ENCODE measurements around the gene HOXD3. TPM values are rescaled to one million over a fixed set of nuclear protein-coding genes. Genes with fewer than 3 reads are reported as not detected.

Gene HOXD3
- total RNA-seq, 2 donors from 2014 or later, result not detected

- ATAC-seq, result no peak
- no peak for DNase-seq (ENCODE audit: low spot score in 2 of 2)
- no peak overlapping the region for H3K27ac Mint-ChIP-seq
- H3K36me3 Mint-ChIP-seq, result peaks cover 18% of the 10 kb centered on the region in 2 donors
- H3K9me3 Mint-ChIP-seq, result no peaks in the 10 kb centered on the region
Measured at GRCh38 chr2:176189681-176190641, 32.9 kb downstream of the HOXD3 start.

- Mint-ChIP-seq H3K27ac (no peak overlapping the region), H3K36me3 (peaks cover 6 to 8% of the 10 kb centered on the region in 2 donors), H3K9me3 (no peaks in the 10 kb centered on the region)
- no peak for ATAC-seq
- DNase-seq (ENCODE audit: low spot score in 2 of 2), result no peak
Measured at GRCh38 chr2:176192351-176192750, 35.2 kb downstream of the HOXD3 start.

- Mint-ChIP-seq H3K36me3 (peaks cover 0 to under 1% of the 10 kb centered on the region in 2 donors), H3K27ac (no peak overlapping the region), H3K9me3 (no peaks in the 10 kb centered on the region)
- no peak for DNase-seq (ENCODE audit: low spot score in 2 of 2)
- no peak for ATAC-seq
Measured at GRCh38 chr2:176193048-176193447, 35.9 kb downstream of the HOXD3 start.

GRCh38 chr2:176199902-176200301 lies 42.8 kb downstream of the HOXD3 start:
- DNase-seq (ENCODE audit: low spot score in 2 of 2), result no peak
- ATAC-seq, result no peak
- H3K36me3 Mint-ChIP-seq, result no peaks in the 10 kb centered on the region
- no peak overlapping the region for H3K27ac Mint-ChIP-seq
- H3K9me3 Mint-ChIP-seq, result no peaks in the 10 kb centered on the region

- Mint-ChIP-seq H3K36me3 (no peaks in the 10 kb centered on the region), H3K27ac (no peak overlapping the region), H3K9me3 (no peaks in the 10 kb centered on the region)
- ATAC-seq (no peak), DNase-seq (ENCODE audit: low spot score in 2 of 2) (no peak)
Measured at GRCh38 chr2:176200971-176201370, 43.9 kb downstream of the HOXD3 start.

GRCh38 chr2:176202491-176202890 lies 45.4 kb downstream of the HOXD3 start:
- Mint-ChIP-seq H3K36me3 (no peaks in the 10 kb centered on the region), H3K27ac (no peak overlapping the region), H3K9me3 (no peaks in the 10 kb centered on the region)
- DNase-seq (ENCODE audit: low spot score in 2 of 2) (no peak), ATAC-seq (no peak)

- no peak for ATAC-seq
- Mint-ChIP-seq H3K27ac (no peak overlapping the region), H3K9me3 (no peaks in the 10 kb centered on the region), H3K36me3 (no peaks in the 10 kb centered on the region)
- DNase-seq (ENCODE audit: low spot score in 2 of 2), result no peak
Measured at GRCh38 chr2:176205126-176205525, 48.0 kb downstream of the HOXD3 start.

- ATAC-seq, result no peak
- Mint-ChIP-seq H3K36me3 (no peaks in the 10 kb centered on the region), H3K27ac (no peak overlapping the region), H3K9me3 (no peaks in the 10 kb centered on the region)
- DNase-seq (ENCODE audit: low spot score in 2 of 2), result no peak
Measured at GRCh38 chr2:176206136-176206535, 49.0 kb downstream of the HOXD3 start.

GRCh38 chr2:176206682-176207081 lies 49.6 kb downstream of the HOXD3 start:
- DNase-seq (ENCODE audit: low spot score in 2 of 2), result no peak
- no peak overlapping the region for H3K27ac Mint-ChIP-seq
- no peaks in the 10 kb centered on the region for H3K36me3 Mint-ChIP-seq
- no peaks in the 10 kb centered on the region for H3K9me3 Mint-ChIP-seq
- no peak for ATAC-seq

- no peaks in the 10 kb centered on the region for H3K9me3 Mint-ChIP-seq
Measured at GRCh38 chr2:176211110-176211509, 54.0 kb downstream of the HOXD3 start.

GRCh38 chr2:176212276-176212675 lies 55.2 kb downstream of the HOXD3 start:
- Mint-ChIP-seq H3K9me3 (no peaks in the 10 kb centered on the region), H3K27ac (no peak overlapping the region), H3K36me3 (no peaks in the 10 kb centered on the region)
- no peak for DNase-seq (ENCODE audit: low spot score in 2 of 2)
- no peak for ATAC-seq

More at GRCh38 chr2:176211110-176211509, 54.0 kb downstream of the HOXD3 start:
- DNase-seq (ENCODE audit: low spot score in 2 of 2) (no peak), ATAC-seq (no peak)
- Mint-ChIP-seq H3K36me3 (no peaks in the 10 kb centered on the region), H3K27ac (no peak overlapping the region)

- DNase-seq (ENCODE audit: low spot score in 2 of 2) (no peak), ATAC-seq (no peak)
- no peaks in the 10 kb centered on the region for H3K36me3 Mint-ChIP-seq
- no peaks in the 10 kb centered on the region for H3K9me3 Mint-ChIP-seq
- H3K27ac Mint-ChIP-seq, result no peak overlapping the region
Measured at GRCh38 chr2:176213406-176213805, 56.3 kb downstream of the HOXD3 start.

Other genes with a start within 250 kb of the HOXD3 start
- 10 to 100 TPM; 35.7 to 37.2 TPM for gene LNPK, start 155.0 kb upstream of the HOXD3 start, total RNA-seq
- gene EVX2, start 73.3 kb upstream of the HOXD3 start, total RNA-seq, result not detected
- not detected for gene HOXD13, start 64.6 kb upstream of the HOXD3 start, total RNA-seq
- gene HOXD12, start 57.5 kb upstream of the HOXD3 start, total RNA-seq, result not detected
- gene HOXD11, start 50.0 kb upstream of the HOXD3 start, total RNA-seq, result not detected
- not detected for gene HOXD10, start 40.5 kb upstream of the HOXD3 start, total RNA-seq
- not detected for gene HOXD9, start 34.6 kb upstream of the HOXD3 start, total RNA-seq
- gene HOXD8, start 27.6 kb upstream of the HOXD3 start, total RNA-seq, result not detected
- gene HOXD4, start 5.8 kb upstream of the HOXD3 start, total RNA-seq, result not detected
- gene HOXD1, start 31.4 kb downstream of the HOXD3 start, total RNA-seq, result not detected
- 10 to 100 TPM; 24.8 to 28.2 TPM for gene MTX2, start 112.1 kb downstream of the HOXD3 start, total RNA-seq